Measurements from ENCODE around the gene TRH. TPM values are rescaled to one million over a fixed set of nuclear protein-coding genes. Genes with fewer than 3 reads are reported as not detected.

The TRH gene
- total RNA-seq, 2 experiments from 2014 or later = not detected

- ChIA-PET POLR2A (interaction anchor here (1.2 kb wide), 1 partner anchor 147 kb away, joined by 3 read pairs; no protein-coding TSS in a partner anchor), CTCF (interaction anchor here (1.1 kb wide), 1 partner anchor 158 kb away, joined by 3 read pairs; no protein-coding TSS in a partner anchor)
- Mint-ChIP-seq H3K4me3 (no peak overlapping the region), H3K9me3 (no peaks in the 10 kb centered on the region), H3K27me3 (peaks cover 11% of the 10 kb centered on the region), H3K27ac (no peak overlapping the region), H3K4me1 (no peaks in the 10 kb centered on the region), H3K36me3 (ENCODE audit: low read depth) (no peaks in the 10 kb centered on the region)
- no peak for DNase-seq
Measured at GRCh38 chr3:129947538-129948240, 26.8 kb upstream of the TRH start.

- Mint-ChIP-seq H3K4me1 (no peaks in the 10 kb centered on the region), H3K27me3 (peaks cover 5% of the 10 kb centered on the region), H3K36me3 (ENCODE audit: low read depth) (no peaks in the 10 kb centered on the region), H3K27ac (no peak overlapping the region), H3K9me3 (no peaks in the 10 kb centered on the region), H3K4me3 (no peak overlapping the region)
- DNase-seq = no peak
- POLR2A ChIA-PET = no interaction called here
- CTCF ChIA-PET = no interaction called here
Measured at GRCh38 chr3:129950318-129951046, 24.0 kb upstream of the TRH start.

DNA sequence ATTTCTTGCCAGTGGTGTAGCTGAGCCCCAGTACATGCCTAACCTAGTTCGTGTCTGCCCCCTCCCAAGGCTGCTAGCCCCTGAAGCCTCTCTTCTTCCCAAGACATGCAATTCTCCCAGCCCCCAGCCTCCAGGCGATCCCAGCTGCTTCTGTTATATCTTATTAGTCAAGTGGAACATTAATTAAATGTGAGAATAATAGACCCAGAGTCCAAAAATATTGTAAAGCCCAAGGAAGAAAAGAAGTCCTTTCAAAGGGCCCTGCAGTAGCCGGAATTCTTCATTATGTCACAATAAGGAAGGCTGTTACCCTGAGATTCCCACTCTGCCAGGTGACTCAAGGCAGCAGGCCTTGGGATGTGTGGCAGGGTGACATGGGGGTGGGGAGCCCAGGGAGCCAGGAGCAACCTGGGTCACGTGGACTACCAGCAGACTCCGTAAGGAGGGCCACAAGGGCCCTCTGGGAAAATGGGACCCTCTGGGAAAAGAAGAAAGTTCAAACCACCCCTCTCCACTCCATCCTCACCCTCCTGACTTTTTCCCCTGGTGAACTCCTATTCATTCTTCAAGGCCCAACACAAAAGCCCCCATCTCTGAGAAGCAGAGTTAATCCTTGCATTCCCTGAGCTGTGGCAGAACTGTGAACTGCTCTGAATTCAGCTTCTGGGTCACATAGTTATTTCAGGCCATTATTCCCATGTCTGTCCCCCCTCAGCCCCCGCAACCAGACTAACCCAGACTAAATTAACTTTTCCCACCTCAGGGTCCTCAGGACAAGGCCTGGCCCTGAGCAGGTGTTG is 21.8 kb upstream of the TRH start:
- Mint-ChIP-seq H3K36me3 (ENCODE audit: low read depth) (no peaks in the 10 kb centered on the region), H3K9me3 (no peaks in the 10 kb centered on the region), H3K27me3 (peaks cover 4% of the 10 kb centered on the region), H3K27ac (no peak overlapping the region), H3K4me3 (no peak overlapping the region), H3K4me1 (no peaks in the 10 kb centered on the region)
- no peak for DNase-seq
- CTCF ChIA-PET = interaction anchor here (0.6 kb wide), 1 partner anchor 81 kb away, joined by 7 read pairs; no protein-coding TSS in a partner anchor
- POLR2A ChIA-PET = no interaction called here

GRCh38 chr3:129953621-129954020 is 20.9 kb upstream of the TRH start:
- Mint-ChIP-seq H3K27ac (no peak overlapping the region), H3K36me3 (ENCODE audit: low read depth) (no peaks in the 10 kb centered on the region), H3K9me3 (no peaks in the 10 kb centered on the region), H3K4me1 (no peaks in the 10 kb centered on the region), H3K4me3 (no peak overlapping the region), H3K27me3 (peaks cover 5% of the 10 kb centered on the region)
- DNase-seq = no peak
- CTCF ChIA-PET = no interaction called here
- POLR2A ChIA-PET = no interaction called here

DNA sequence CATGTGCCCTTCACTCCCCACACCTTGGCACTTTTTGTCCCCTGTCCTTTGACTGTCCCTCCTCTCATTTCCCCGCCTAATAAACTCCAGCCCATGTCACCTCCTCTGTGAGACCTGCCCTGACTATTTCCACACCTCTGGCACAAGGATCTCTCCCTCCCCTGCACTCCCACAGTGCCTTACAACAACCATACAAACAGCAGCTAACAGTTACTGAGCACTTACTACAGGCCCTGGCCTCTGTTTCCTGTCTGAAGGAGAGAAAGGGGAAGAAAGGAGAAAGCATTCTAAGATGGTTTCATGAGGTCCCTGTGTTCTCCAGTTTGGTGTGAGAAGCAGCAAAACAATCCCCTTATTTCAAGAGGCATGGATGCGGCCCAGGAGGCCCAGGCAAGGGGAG is 20.0 kb upstream of the TRH start:
- POLR2A ChIA-PET = no interaction called here
- no peaks in the 10 kb centered on the region for H3K36me3 Mint-ChIP-seq (ENCODE audit: low read depth)
- no peaks in the 10 kb centered on the region for H3K4me1 Mint-ChIP-seq

DNA sequence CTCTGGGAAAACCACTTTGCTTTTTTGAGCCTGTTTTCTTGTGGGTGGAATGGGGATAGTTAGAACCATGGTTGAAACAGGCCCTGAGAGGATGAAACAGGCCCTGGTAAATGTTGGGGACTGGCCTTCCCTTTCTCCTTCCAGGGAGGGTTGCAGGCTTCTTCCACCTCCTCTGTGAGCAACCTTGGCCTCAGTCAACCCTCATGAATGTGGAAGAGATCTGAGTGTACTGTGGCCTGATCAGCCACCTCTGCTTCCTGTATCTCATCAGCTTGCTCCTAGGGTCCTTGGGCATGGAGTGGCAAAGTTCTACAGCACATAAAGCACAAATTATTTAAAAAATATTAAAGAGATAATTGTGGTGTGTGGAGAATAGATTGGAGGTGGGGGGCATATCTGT is 17.6 kb upstream of the TRH start:
- no peak overlapping the region for H3K4me3 Mint-ChIP-seq
- POLR2A ChIA-PET = no interaction called here
- no peak for DNase-seq
- no peaks in the 10 kb centered on the region for H3K36me3 Mint-ChIP-seq (ENCODE audit: low read depth)
- H3K27me3 Mint-ChIP-seq = peaks cover 5% of the 10 kb centered on the region
- H3K27ac Mint-ChIP-seq = no peak overlapping the region
- CTCF ChIA-PET = no interaction called here
- no peaks in the 10 kb centered on the region for H3K9me3 Mint-ChIP-seq
- no peaks in the 10 kb centered on the region for H3K4me1 Mint-ChIP-seq

More for the DNA sequence above, 20.0 kb upstream of the TRH start:
- no peak overlapping the region for H3K4me3 Mint-ChIP-seq
- no peak for DNase-seq
- H3K9me3 Mint-ChIP-seq = no peaks in the 10 kb centered on the region
- CTCF ChIA-PET = no interaction called here
- no peak overlapping the region for H3K27ac Mint-ChIP-seq
- peaks cover 5% of the 10 kb centered on the region for H3K27me3 Mint-ChIP-seq

DNA sequence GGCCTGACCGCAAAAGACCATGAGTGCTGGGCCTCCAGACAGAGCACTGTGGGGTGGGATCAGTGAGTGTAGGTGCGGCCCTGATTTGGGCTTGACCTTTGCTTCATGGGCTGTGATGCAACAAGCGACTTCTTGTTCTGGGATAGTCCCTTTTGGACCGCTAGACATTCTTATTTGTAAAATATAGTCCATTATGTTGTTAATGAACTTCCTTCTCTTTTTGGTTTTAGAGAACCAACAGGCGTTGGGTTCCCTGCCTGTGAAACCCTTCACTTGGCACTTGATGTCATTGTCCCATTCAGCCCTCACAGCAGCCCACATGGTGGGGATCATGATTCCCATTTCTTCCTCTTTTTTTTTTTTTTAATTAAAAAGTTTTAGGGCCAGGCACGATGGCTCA is 15.8 kb upstream of the TRH start:
- CTCF ChIA-PET = no interaction called here

GRCh38 chr3:129961141-129961541 is 13.4 kb upstream of the TRH start:
- DNase-seq = no peak
- Mint-ChIP-seq H3K36me3 (ENCODE audit: low read depth) (no peaks in the 10 kb centered on the region), H3K27me3 (peaks cover 5% of the 10 kb centered on the region), H3K9me3 (no peaks in the 10 kb centered on the region), H3K4me1 (no peaks in the 10 kb centered on the region), H3K27ac (no peak overlapping the region), H3K4me3 (no peak overlapping the region)
- ChIA-PET POLR2A (no interaction called here), CTCF (no interaction called here)

More for the DNA sequence above, 15.8 kb upstream of the TRH start:
- POLR2A ChIA-PET = no interaction called here
- Mint-ChIP-seq H3K9me3 (no peaks in the 10 kb centered on the region), H3K4me3 (no peak overlapping the region), H3K4me1 (no peaks in the 10 kb centered on the region), H3K36me3 (ENCODE audit: low read depth) (no peaks in the 10 kb centered on the region), H3K27me3 (peaks cover 5% of the 10 kb centered on the region), H3K27ac (no peak overlapping the region)
- DNase-seq = no peak

DNA sequence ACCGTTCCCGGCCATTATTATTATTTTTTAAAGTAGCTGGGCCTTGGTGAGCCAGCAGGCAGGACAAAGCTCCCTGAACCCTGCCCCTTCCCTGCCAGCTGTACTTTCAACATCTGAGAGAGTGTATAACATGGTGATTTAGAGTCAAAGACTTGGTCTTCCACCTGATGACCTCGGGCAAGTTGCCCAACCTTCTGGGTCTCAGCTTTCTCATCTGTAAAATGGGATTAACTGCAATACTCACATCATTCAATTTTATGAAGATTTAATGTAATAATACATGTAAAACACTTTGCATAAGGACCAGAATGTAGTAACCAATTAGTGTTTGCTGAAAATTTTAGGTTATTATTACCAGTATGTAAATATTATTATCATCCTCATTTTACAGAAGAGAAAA is 11.9 kb upstream of the TRH start:
- Mint-ChIP-seq H3K9me3 (no peaks in the 10 kb centered on the region), H3K36me3 (ENCODE audit: low read depth) (no peaks in the 10 kb centered on the region), H3K27ac (no peak overlapping the region), H3K27me3 (peaks cover 5% of the 10 kb centered on the region), H3K4me1 (no peaks in the 10 kb centered on the region), H3K4me3 (no peak overlapping the region)
- DNase-seq = no peak
- CTCF ChIA-PET = no interaction called here
- POLR2A ChIA-PET = no interaction called here

DNA sequence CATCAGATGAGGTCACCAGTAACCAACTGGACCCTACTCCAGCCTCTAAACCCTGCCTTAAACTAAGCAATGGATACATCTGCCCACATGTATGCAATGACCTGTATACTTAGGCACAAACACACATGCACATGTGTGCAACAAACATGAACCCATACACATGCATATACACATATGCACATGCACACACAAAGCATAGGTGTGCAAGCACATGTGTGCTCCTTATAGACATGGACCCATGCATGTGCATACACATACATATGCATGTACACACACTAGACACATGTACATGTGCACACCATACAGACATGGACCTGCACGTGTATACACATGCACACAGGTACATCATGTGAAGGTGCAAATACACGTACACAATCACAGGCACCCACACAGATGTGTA is 8.6 kb upstream of the TRH start:
- ChIA-PET CTCF (interaction anchor here (0.9 kb wide), 1 partner anchor 139 kb away, joined by 5 read pairs; no protein-coding TSS in a partner anchor), POLR2A (no interaction called here)
- H3K27me3 Mint-ChIP-seq = peaks cover 6% of the 10 kb centered on the region
- no peak for DNase-seq
- no peaks in the 10 kb centered on the region for H3K9me3 Mint-ChIP-seq
- no peaks in the 10 kb centered on the region for H3K36me3 Mint-ChIP-seq (ENCODE audit: low read depth)
- no peaks in the 10 kb centered on the region for H3K4me1 Mint-ChIP-seq
- H3K27ac Mint-ChIP-seq = no peak overlapping the region
- H3K4me3 Mint-ChIP-seq = no peak overlapping the region

DNA sequence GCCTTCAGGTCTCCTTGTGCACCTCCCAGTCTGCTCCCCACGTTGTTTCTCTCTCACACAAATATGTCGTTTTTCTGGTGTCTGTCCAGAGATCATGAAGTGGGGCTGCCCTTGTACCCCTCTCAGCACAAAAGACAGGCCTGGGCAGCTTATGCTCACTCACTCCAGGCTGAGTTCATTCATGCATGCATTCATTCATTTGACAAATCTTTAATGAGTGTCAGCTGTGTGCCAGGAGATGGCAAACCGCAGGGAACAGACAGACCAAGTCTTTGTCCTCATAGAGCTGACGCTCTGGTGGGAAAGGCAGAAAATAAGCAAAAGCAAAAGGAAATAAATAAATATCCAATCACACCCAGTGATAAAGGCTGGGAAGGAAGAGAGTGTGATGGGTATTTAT is 7.6 kb upstream of the TRH start:
- CTCF ChIA-PET = no interaction called here
- no peak overlapping the region for H3K4me3 Mint-ChIP-seq
- POLR2A ChIA-PET = no interaction called here

GRCh38 chr3:129967761-129968160 is 6.8 kb upstream of the TRH start:
- DNase-seq = no peak
- no peaks in the 10 kb centered on the region for H3K9me3 Mint-ChIP-seq
- no peaks in the 10 kb centered on the region for H3K4me1 Mint-ChIP-seq
- H3K27ac Mint-ChIP-seq = no peak overlapping the region
- H3K36me3 Mint-ChIP-seq (ENCODE audit: low read depth) = no peaks in the 10 kb centered on the region
- H3K4me3 Mint-ChIP-seq = no peak overlapping the region
- ChIA-PET CTCF (no interaction called here), POLR2A (no interaction called here)
- H3K27me3 Mint-ChIP-seq = peaks cover 21% of the 10 kb centered on the region

More for the DNA sequence above, 7.6 kb upstream of the TRH start:
- H3K9me3 Mint-ChIP-seq = no peaks in the 10 kb centered on the region
- no peak for DNase-seq
- no peaks in the 10 kb centered on the region for H3K4me1 Mint-ChIP-seq
- H3K36me3 Mint-ChIP-seq (ENCODE audit: low read depth) = no peaks in the 10 kb centered on the region
- H3K27ac Mint-ChIP-seq = no peak overlapping the region
- peaks cover 12% of the 10 kb centered on the region for H3K27me3 Mint-ChIP-seq

DNA sequence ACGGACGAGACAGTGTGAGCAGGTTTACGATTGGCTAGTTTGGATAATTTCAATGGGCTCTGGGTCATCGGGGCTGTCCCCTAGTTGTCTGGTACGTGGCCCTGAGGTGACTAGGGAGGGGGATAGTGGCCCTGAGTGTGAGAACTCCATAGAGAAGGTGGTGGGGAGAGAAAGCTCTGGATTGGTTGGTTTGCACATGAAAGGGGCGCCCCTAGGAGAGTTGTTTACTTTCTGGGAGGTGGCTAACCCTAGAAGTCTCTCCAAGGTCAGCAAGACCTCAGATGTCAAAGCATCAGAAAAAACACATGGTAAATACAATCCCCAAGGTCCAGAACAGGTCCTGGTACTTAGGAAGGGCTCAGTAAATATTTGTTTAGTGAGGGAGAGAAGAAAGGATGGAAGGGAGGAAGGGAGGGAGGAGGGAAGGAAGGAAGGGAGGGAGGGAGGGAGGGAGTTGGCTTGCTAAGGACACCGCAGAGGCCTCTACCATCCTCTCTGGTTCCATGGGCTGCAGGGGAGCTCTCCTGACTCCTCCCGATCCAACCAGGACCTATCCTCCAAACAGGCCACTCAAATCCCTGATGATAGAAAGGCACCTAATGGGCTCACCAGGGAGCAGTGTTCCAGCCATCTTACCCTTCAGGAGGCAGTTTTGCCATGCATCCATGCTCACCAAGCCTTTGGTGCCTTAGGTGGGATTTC is 3.0 kb upstream of the TRH start:
- CTCF ChIA-PET = no interaction called here
- peaks cover 7% of the 10 kb centered on the region for H3K4me1 Mint-ChIP-seq
- H3K27me3 Mint-ChIP-seq = peaks cover 54% of the 10 kb centered on the region
- no peak overlapping the region for H3K4me3 Mint-ChIP-seq
- DNase-seq = no peak
- POLR2A ChIA-PET = interaction anchor here (1.0 kb wide), 1 partner anchor 24 kb away, joined by 3 read pairs; no protein-coding TSS in a partner anchor
- no peak overlapping the region for H3K27ac Mint-ChIP-seq
- no peaks in the 10 kb centered on the region for H3K36me3 Mint-ChIP-seq (ENCODE audit: low read depth)
- H3K9me3 Mint-ChIP-seq = no peaks in the 10 kb centered on the region
